Spleen (tissue), 11 donors: ENCODE data around the gene MYOM3. TPM values are rescaled to one million over a fixed set of nuclear protein-coding genes. Genes with fewer than 3 reads are reported as not detected.

Experiments
- DNase-seq: peaks from one replicate; pipeline ENCODE4 v3.0.0-alpha.2; 2020
- H3K27ac ChIP-seq, 8 donors: fragments of 200-600 bp; sonication (generic) in 7 of 8; 1 replicate in 4 of 8; 2 replicates in 4 of 8; pipeline versions ENCODE4 v1.5.0 to v1.8.0; 2016 to 2021; ENCODE audit warnings: inconsistent platforms in 4 of 8, mild to moderate bottlenecking in 4 of 8, moderate library complexity in 1 of 8
- H3K27me3 ChIP-seq, 7 donors: fragments of 200-600 bp; sonication (generic) in 6 of 7; replicated peaks in 1 of 7; 1 replicate in 4 of 7; 2 replicates in 3 of 7; pipeline versions ENCODE4 v1.5.0 to v1.8.0; 2016 to 2021; ENCODE audit warnings: inconsistent platforms in 3 of 7, mild to moderate bottlenecking in 1 of 7
- H3K36me3 ChIP-seq, 6 donors: fragments of 200-600 bp; sonication (generic) in 5 of 6; 1 replicate in 4 of 6; 2 replicates in 2 of 6; pipeline versions ENCODE4 v1.5.0 to v1.8.0; 2016 to 2021; ENCODE audit warnings: inconsistent platforms in 2 of 6
- H3K4me1 ChIP-seq, 6 donors: fragments of 200-600 bp; sonication (generic) in 5 of 6; 1 replicate in 3 of 6; 2 replicates in 3 of 6; pipeline versions ENCODE4 v1.5.0 to v1.8.0; 2016 to 2021; ENCODE audit warnings: inconsistent platforms in 3 of 6
- H3K4me3 ChIP-seq, 8 donors: fragments of 200-600 bp; sonication (generic) in 7 of 8; 1 replicate in 4 of 8; 2 replicates in 4 of 8; pipeline versions ENCODE4 v1.5.0 to v1.8.0; 2016 to 2021; ENCODE audit warnings: inconsistent platforms in 4 of 8, mild to moderate bottlenecking in 4 of 8, moderate library complexity in 2 of 8
- H3K9me3 ChIP-seq, 8 donors: fragments of 200-600 bp; sonication (generic) in 7 of 8; 1 replicate in 4 of 8; 2 replicates in 4 of 8; pipeline versions ENCODE4 v1.5.0 to v1.8.0; 2016 to 2021; ENCODE audit warnings: inconsistent platforms in 4 of 8
- CTCF ChIP-seq, 11 experiments: fragments of 200-600 bp in 7 of 11; fragments of 450-650 bp in 4 of 11; sonication (generic) in 4 of 11; IDR thresholded peaks in 8 of 11; conservative IDR thresholded peaks in 3 of 11; 1 replicate in 7 of 11; 2 replicates in 4 of 11; pipeline versions ENCODE4 v1.4.0 to v1.8.0; 2016 to 2021; ENCODE audit warnings: antibody characterized with exemption in 11 of 11, inconsistent platforms in 4 of 11, mild to moderate bottlenecking in 1 of 11
- POLR2A ChIP-seq, 3 donors: fragments of 450-650 bp; IDR thresholded peaks; one replicate each; pipeline ENCODE4 v1.5.1; 2017; ENCODE audit warnings: antibody characterized with exemption in 3 of 3, mild to moderate bottlenecking in 1 of 3
- POLR2AphosphoS5 ChIP-seq, 3 donors: sonication (generic); formaldehyde crosslinking; IDR thresholded peaks; one replicate each; pipeline ENCODE4 v1.5.1; 2017; ENCODE audit warnings: antibody characterized with exemption in 3 of 3
- WGBS, 5 donors: extraction: QIAGEN DNeasy Blood & Tissue Kit in 3 of 5; methylation state at CpG; one replicate each; pipeline versions ENCODE4 v1.1.5 to v1.1.7; 2013 to 2018; 5-methylcytosine and 5-hydroxymethylcytosine counted together
- intact Hi-C: fragments of 100-400 bp; cut with DNase I; formaldehyde crosslinking; loops from one replicate; pipeline ENCODE4 v1.15.0; 2023; ENCODE audit warnings: low total_unique reads
- polyA plus RNA-seq, 3 donors: library from polyadenylated mRNA; stranded (reverse); fragments of 200-250 nt; gene quantifications; one replicate each; pipeline ENCODE4 v1.2.1, GENCODE V29; 2013
- total RNA-seq, 7 donors: library from RNA; depleted of rRNA in 3 of 7; stranded (reverse); fragments of >200 nt in 3 of 7; fragmentation: NEBNext Ultra II Directional in 4 of 7; extraction: Animal tissue kit (Norgen Biotek cat#: 25700) in 4 of 7; gene quantifications; one replicate each; pipeline versions ENCODE4 v1.1.0 to v1.2.1, GENCODE V29; 2016 to 2021
- donor health status: healthy with polysubstance abuse.
- donor health status: DM: no; HTN: no; CAD: no; lungs with moderate emphysema.
- donor health status: DM: no; HTN: no; CAD: no.
- donor health status: Bipolar disorder and iron deficiency.
- donor health status: healthy.
- donor health status: DM: no; HTN: no; CAD: no.
- donor health status: DM: yes; HTN: yes; CAD: no.

MYOM3 gene
- total and polyA plus RNA-seq, 10 donors: 0.02 to 0.06 (median 0.06) TPM; not detected in 7

GRCh38 chr1:24117722-24118409 is 5.9 kb upstream of the MYOM3 start:
- peaks cover 0 to 74% (median 0%) of the 10 kb centered on the region in 7 donors for H3K27me3 ChIP-seq
- intact Hi-C loops: no loop called here
- peak; percentile 25 for DNase-seq

GRCh38 chr1:24117132-24117531 is 5.2 kb upstream of the MYOM3 start:
- WGBS, 5 donors: 93 to 96% (median 96%) methylated on average over 2 of the region's 2 CpGs
- Histone ChIP-seq H3K9me3 (no peaks in the 10 kb centered on the region), H3K27ac (no peak overlapping the region), H3K27me3 (peaks cover 0 to 82% (median 0%) of the 10 kb centered on the region in 7 donors), H3K36me3 (no peaks in the 10 kb centered on the region), H3K4me1 (peaks cover 0 to 15% (median 7%) of the 10 kb centered on the region in 6 donors), H3K4me3 (no peak overlapping the region)
- TF ChIP-seq POLR2AphosphoS5 (IDR thresholded peaks at IDR 0.05) (no peak), CTCF (IDR thresholded peaks at IDR 0.05 in 8 of 11, conservative IDR thresholded peaks at IDR 0.05 in 3 of 11) (no peak), POLR2A (IDR thresholded peaks at IDR 0.05) (no peak)
- intact Hi-C loops: no loop called here
- no peak for DNase-seq

More at GRCh38 chr1:24117722-24118409, 5.9 kb upstream of the MYOM3 start:
- H3K36me3 ChIP-seq: no peaks in the 10 kb centered on the region
- H3K9me3 ChIP-seq: no peaks in the 10 kb centered on the region
- peaks cover 0 to 8% (median 2%) of the 10 kb centered on the region in 6 donors for H3K4me1 ChIP-seq
- TF ChIP-seq POLR2A (IDR thresholded peaks at IDR 0.05) (no peak), POLR2AphosphoS5 (IDR thresholded peaks at IDR 0.05) (no peak), CTCF (IDR thresholded peaks at IDR 0.05 in 8 of 11, conservative IDR thresholded peaks at IDR 0.05 in 3 of 11) (no peak)
- no peak overlapping the region for H3K27ac ChIP-seq
- no peak overlapping the region for H3K4me3 ChIP-seq
- WGBS, 5 donors: 78 to 88% (median 84%) methylated on average over 13 to 14 of the region's 14 CpGs

- Histone ChIP-seq H3K27me3 (peaks cover 0 to 82% (median 0%) of the 10 kb centered on the region in 7 donors), H3K4me3 (no peak overlapping the region), H3K9me3 (no peaks in the 10 kb centered on the region), H3K36me3 (no peaks in the 10 kb centered on the region), H3K27ac (no peak overlapping the region), H3K4me1 (peaks cover 0 to 12% (median 4%) of the 10 kb centered on the region in 6 donors)
- 85 to 93% (median 89%) methylated on average over 6 of the region's 6 CpGs for WGBS, 5 donors
- no peak for TF ChIP-seq POLR2A (IDR thresholded peaks at IDR 0.05)
- no peak for TF ChIP-seq CTCF (IDR thresholded peaks at IDR 0.05 in 8 of 11, conservative IDR thresholded peaks at IDR 0.05 in 3 of 11)
- TF ChIP-seq POLR2AphosphoS5 (IDR thresholded peaks at IDR 0.05): no peak
- intact Hi-C loops: no loop called here
- DNase-seq: peak; percentile 18
Measured at GRCh38 chr1:24114753-24115152, 2.8 kb upstream of the MYOM3 start.

- 48 to 67% (median 58%) methylated on average over 6 of the region's 6 CpGs for WGBS, 5 donors
- intact Hi-C loops: no loop called here
- Histone ChIP-seq H3K4me1 (peaks cover 0 to 12% (median 4%) of the 10 kb centered on the region in 6 donors), H3K36me3 (no peaks in the 10 kb centered on the region), H3K27me3 (peaks cover 0 to 71% (median 0%) of the 10 kb centered on the region in 7 donors), H3K27ac (no peak overlapping the region), H3K4me3 (no peak overlapping the region), H3K9me3 (no peaks in the 10 kb centered on the region)
- no peak for TF ChIP-seq POLR2AphosphoS5 (IDR thresholded peaks at IDR 0.05)
- peak; percentile 23 for DNase-seq
Measured at GRCh38 chr1:24113641-24114033, 1.7 kb upstream of the MYOM3 start.
